ENCODE measurements around the gene FRAS1.

The FRAS1 gene

DNA sequence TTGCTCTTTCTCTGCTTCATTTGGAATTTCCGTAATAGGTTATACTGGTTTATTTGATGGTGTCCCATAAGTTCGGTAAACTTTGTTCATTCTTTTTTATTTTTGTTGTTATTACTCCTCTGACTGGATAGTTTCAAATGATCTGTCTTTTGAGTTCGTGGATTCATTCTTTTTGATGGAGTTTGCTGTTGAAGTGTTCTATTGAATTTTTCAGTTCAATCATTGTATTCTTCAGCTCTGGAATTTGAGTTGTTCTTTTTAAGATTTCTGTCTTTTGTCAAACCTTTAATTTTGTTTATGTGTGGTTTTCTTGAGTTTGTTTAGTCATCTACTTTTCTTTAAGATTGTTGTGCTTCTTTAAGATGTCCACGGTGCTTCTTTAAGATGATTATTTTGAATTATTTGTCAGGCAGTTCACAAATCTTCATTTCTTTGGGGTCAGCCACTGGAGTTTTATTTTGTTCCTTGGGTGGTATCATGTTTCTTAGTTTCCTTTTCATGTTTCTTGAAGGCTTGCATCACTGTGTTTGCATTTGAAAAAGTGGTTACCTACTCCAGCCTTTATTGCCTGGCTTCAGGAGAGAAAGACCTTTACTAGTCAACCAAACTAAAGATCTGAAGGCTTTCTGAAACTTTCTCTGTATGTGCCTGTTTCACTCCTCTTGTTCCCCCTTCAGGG, 339.6 kb downstream of the FRAS1 start:
- Histone ChIP-seq H2AFZ (ENCODE audit: low read depth, low read length) (no peak overlapping the region), H3K4me3 (ENCODE audit: low read length) (no peak overlapping the region), H3K27me3 (ENCODE audit: insufficient read depth, low read length) (no peaks in the 10 kb centered on the region), H3K4me1 (ENCODE audit: insufficient read depth, low read length) (no peaks in the 10 kb centered on the region), H3K36me3 (ENCODE audit: insufficient read depth, low read length) (no peaks in the 10 kb centered on the region), H3K9me3 (ENCODE audit: low read length) (no peaks in the 10 kb centered on the region)

DNA sequence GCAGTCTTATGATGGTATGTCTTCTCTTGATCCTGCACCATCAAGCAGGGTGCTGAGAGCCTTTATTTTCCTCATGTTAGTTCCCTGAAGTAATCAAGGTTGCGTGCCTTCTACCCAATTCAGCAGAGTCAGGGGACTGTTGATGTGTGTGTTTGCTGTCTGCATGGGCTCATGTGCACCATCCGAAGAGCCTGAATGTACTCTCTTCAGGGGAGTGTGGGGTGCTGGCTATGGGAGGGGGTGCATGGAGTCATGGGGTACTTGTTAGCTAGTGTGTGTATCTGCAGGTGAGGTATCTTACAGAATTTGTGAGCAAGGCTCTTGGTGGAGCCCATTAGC, 340.1 kb downstream of the FRAS1 start:
- no peaks in the 10 kb centered on the region for H3K36me3 ChIP-seq (ENCODE audit: insufficient read depth, low read length)
- H2AFZ ChIP-seq (ENCODE audit: low read depth, low read length) = no peak overlapping the region
- H3K9me3 ChIP-seq (ENCODE audit: low read length) = no peaks in the 10 kb centered on the region
- no peaks in the 10 kb centered on the region for H3K27me3 ChIP-seq (ENCODE audit: insufficient read depth, low read length)
- no peaks in the 10 kb centered on the region for H3K4me1 ChIP-seq (ENCODE audit: insufficient read depth, low read length)
- no peak overlapping the region for H3K4me3 ChIP-seq (ENCODE audit: low read length)

GRCh38 chr4:78409612-78410202, 352.6 kb downstream of the FRAS1 start:
- H3K36me3 ChIP-seq (ENCODE audit: insufficient read depth, low read length) = peaks cover 2% of the 10 kb centered on the region
- H3K4me1 ChIP-seq (ENCODE audit: insufficient read depth, low read length) = no peaks in the 10 kb centered on the region
- H3K9me3 ChIP-seq (ENCODE audit: low read length) = no peaks in the 10 kb centered on the region
- H3K4me3 ChIP-seq (ENCODE audit: low read length) = no peak overlapping the region
- H3K27me3 ChIP-seq (ENCODE audit: insufficient read depth, low read length) = no peaks in the 10 kb centered on the region
- no peak overlapping the region for H2AFZ ChIP-seq (ENCODE audit: low read depth, low read length)

GRCh38 chr4:78410225-78410624, 353.1 kb downstream of the FRAS1 start:
- no peak overlapping the region for H2AFZ ChIP-seq (ENCODE audit: low read depth, low read length)
- H3K27me3 ChIP-seq (ENCODE audit: insufficient read depth, low read length) = no peaks in the 10 kb centered on the region
- H3K36me3 ChIP-seq (ENCODE audit: insufficient read depth, low read length) = peaks cover 2% of the 10 kb centered on the region
- H3K4me3 ChIP-seq (ENCODE audit: low read length) = no peak overlapping the region
- H3K4me1 ChIP-seq (ENCODE audit: insufficient read depth, low read length) = no peaks in the 10 kb centered on the region
- H3K9me3 ChIP-seq (ENCODE audit: low read length) = no peaks in the 10 kb centered on the region

- no peaks in the 10 kb centered on the region for H3K4me1 ChIP-seq (ENCODE audit: insufficient read depth, low read length)
- no peaks in the 10 kb centered on the region for H3K27me3 ChIP-seq (ENCODE audit: insufficient read depth, low read length)
- no peak overlapping the region for H3K4me3 ChIP-seq (ENCODE audit: low read length)
- no peaks in the 10 kb centered on the region for H3K9me3 ChIP-seq (ENCODE audit: low read length)
- no peak overlapping the region for H2AFZ ChIP-seq (ENCODE audit: low read depth, low read length)
- peaks cover 2% of the 10 kb centered on the region for H3K36me3 ChIP-seq (ENCODE audit: insufficient read depth, low read length)
Measured at GRCh38 chr4:78410676-78411075, 353.6 kb downstream of the FRAS1 start.

- Histone ChIP-seq H3K27me3 (ENCODE audit: insufficient read depth, low read length) (no peaks in the 10 kb centered on the region), H3K36me3 (ENCODE audit: insufficient read depth, low read length) (peaks cover 2% of the 10 kb centered on the region), H3K9me3 (ENCODE audit: low read length) (no peaks in the 10 kb centered on the region), H2AFZ (ENCODE audit: low read depth, low read length) (no peak overlapping the region), H3K4me1 (ENCODE audit: insufficient read depth, low read length) (peaks cover 15% of the 10 kb centered on the region), H3K4me3 (ENCODE audit: low read length) (no peak overlapping the region)
Measured at GRCh38 chr4:78414116-78414515, 357.0 kb downstream of the FRAS1 start.

DNA sequence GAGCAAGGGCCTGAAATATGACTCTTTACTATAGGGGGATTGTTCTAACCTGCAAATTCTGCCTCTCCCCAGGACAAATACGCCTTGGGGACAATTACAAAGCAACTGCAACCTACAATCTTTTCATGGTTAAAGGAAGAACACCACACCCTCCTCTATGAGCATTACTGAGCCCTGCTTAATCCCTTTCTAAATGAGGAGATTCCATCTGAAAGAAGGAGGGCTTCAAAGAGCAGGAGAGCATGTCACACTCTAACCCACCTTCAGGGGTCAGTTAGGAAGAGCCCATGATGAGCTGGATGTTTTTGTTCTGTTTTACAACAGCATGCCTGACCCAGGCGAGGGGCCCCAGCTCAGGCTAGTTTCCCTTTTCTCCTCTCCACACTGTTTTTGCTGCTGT, 360.5 kb downstream of the FRAS1 start:
- peaks cover 2% of the 10 kb centered on the region for H3K36me3 ChIP-seq (ENCODE audit: insufficient read depth, low read length)
- H2AFZ ChIP-seq (ENCODE audit: low read depth, low read length) = no peak overlapping the region
- H3K4me1 ChIP-seq (ENCODE audit: insufficient read depth, low read length) = peaks cover 15% of the 10 kb centered on the region

DNA sequence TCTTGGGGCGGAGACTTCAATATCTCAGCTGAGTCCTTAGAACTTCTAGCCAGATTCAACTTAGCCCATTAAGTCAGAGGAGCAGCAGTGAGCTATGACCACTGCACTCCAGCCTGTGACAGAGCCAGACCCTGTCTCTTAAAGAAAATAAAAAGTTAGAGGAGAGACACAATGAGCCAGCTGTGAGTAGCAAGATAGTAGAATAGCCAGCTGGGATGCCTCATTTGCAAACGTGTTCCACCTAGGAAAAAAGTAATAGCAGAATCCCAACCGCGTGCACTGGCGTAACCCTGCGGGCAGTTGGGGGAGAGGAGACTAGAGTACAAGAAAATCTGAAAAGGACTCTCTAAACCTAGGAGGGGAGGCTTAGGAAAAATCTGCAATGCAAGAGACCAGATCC, 361.3 kb downstream of the FRAS1 start:
- H3K27me3 ChIP-seq (ENCODE audit: insufficient read depth, low read length) = no peaks in the 10 kb centered on the region
- no peaks in the 10 kb centered on the region for H3K9me3 ChIP-seq (ENCODE audit: low read length)
- peaks cover 15% of the 10 kb centered on the region for H3K4me1 ChIP-seq (ENCODE audit: insufficient read depth, low read length)
- H2AFZ ChIP-seq (ENCODE audit: low read depth, low read length) = no peak overlapping the region
- H3K4me3 ChIP-seq (ENCODE audit: low read length) = no peak overlapping the region
- H3K36me3 ChIP-seq (ENCODE audit: insufficient read depth, low read length) = no peaks in the 10 kb centered on the region

More for the DNA sequence above, 360.5 kb downstream of the FRAS1 start:
- no peak overlapping the region for H3K4me3 ChIP-seq (ENCODE audit: low read length)
- no peaks in the 10 kb centered on the region for H3K9me3 ChIP-seq (ENCODE audit: low read length)
- H3K27me3 ChIP-seq (ENCODE audit: insufficient read depth, low read length) = no peaks in the 10 kb centered on the region

- Histone ChIP-seq H3K4me3 (ENCODE audit: low read length) (no peak overlapping the region), H2AFZ (ENCODE audit: low read depth, low read length) (no peak overlapping the region), H3K4me1 (ENCODE audit: insufficient read depth, low read length) (no peaks in the 10 kb centered on the region), H3K9me3 (ENCODE audit: low read length) (no peaks in the 10 kb centered on the region), H3K27me3 (ENCODE audit: insufficient read depth, low read length) (no peaks in the 10 kb centered on the region), H3K36me3 (ENCODE audit: insufficient read depth, low read length) (no peaks in the 10 kb centered on the region)
Measured at GRCh38 chr4:78423790-78424189, 366.7 kb downstream of the FRAS1 start.

DNA sequence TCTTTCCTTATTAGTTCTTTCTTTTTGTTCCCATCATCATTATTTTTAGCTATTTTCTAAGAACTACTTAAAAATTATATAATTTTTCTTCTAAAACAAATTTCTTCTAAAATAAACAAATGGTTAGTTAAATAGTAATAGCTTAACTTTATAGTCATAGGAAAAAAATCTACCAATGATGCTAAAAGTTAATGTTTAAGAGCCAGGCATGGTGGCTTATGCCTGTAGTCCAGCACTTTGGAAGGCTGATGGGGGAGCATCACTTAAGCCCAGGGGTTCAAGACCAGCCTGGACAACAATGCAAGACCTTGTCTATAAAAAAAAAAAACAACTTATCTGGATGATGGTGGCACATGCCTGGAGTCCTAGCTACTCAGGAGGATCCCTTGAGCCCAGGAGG, 367.3 kb downstream of the FRAS1 start:
- H3K9me3 ChIP-seq (ENCODE audit: low read length) = no peaks in the 10 kb centered on the region
- H3K4me1 ChIP-seq (ENCODE audit: insufficient read depth, low read length) = no peaks in the 10 kb centered on the region
- H3K36me3 ChIP-seq (ENCODE audit: insufficient read depth, low read length) = no peaks in the 10 kb centered on the region
- H3K27me3 ChIP-seq (ENCODE audit: insufficient read depth, low read length) = no peaks in the 10 kb centered on the region
- no peak overlapping the region for H3K4me3 ChIP-seq (ENCODE audit: low read length)
- no peak overlapping the region for H2AFZ ChIP-seq (ENCODE audit: low read depth, low read length)

GRCh38 chr4:78426972-78427371, 369.8 kb downstream of the FRAS1 start:
- Histone ChIP-seq H3K27me3 (ENCODE audit: insufficient read depth, low read length) (no peaks in the 10 kb centered on the region), H2AFZ (ENCODE audit: low read depth, low read length) (no peak overlapping the region), H3K36me3 (ENCODE audit: insufficient read depth, low read length) (no peaks in the 10 kb centered on the region)

DNA sequence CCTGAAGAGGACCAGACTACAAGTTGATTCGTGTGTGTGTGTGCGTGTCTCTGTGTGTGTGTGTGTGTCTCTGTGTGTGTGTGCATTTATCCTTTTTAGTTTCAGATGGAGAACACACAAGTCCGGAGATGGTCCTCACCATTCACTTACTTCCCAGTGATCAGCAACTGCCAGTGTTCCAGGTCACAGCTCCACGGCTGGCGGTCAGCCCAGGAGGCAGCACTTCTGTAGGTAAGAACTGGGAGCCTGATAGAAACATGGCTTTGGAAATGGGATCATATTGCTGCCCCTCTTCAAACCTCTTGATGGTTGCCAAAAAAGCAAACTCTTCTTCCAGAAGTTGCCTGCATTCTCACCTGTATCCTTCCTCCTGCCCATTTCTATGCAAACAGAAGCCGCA, 371.9 kb downstream of the FRAS1 start:
- Histone ChIP-seq H3K4me1 (ENCODE audit: insufficient read depth, low read length) (no peaks in the 10 kb centered on the region), H3K36me3 (ENCODE audit: insufficient read depth, low read length) (no peaks in the 10 kb centered on the region), H3K4me3 (ENCODE audit: low read length) (no peak overlapping the region), H3K9me3 (ENCODE audit: low read length) (no peaks in the 10 kb centered on the region), H3K27me3 (ENCODE audit: insufficient read depth, low read length) (no peaks in the 10 kb centered on the region), H2AFZ (ENCODE audit: low read depth, low read length) (no peak overlapping the region)

More at GRCh38 chr4:78426972-78427371, 369.8 kb downstream of the FRAS1 start:
- Histone ChIP-seq H3K4me3 (ENCODE audit: low read length) (no peak overlapping the region), H3K4me1 (ENCODE audit: insufficient read depth, low read length) (no peaks in the 10 kb centered on the region), H3K9me3 (ENCODE audit: low read length) (no peaks in the 10 kb centered on the region)

DNA sequence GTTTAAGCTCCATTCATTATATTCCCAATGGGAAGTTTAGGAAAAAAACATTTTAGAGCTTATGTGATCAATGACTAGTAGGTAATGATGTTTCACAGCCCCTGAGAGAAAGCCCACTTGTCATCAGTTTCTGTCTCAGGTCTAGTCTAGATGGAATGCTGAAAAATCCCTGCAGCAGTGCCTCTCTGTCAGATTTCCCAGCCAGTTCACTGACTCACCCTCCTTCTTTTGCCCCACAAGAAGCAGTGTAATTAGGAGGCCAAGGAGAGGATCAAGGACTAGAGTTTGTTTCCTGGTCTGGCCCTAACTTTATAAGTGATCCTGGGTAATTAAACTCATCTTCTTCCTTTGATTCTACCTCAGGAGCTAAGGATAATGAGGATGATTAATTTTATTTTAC, 375.8 kb downstream of the FRAS1 start:
- Histone ChIP-seq H3K4me3 (ENCODE audit: low read length) (no peak overlapping the region), H2AFZ (ENCODE audit: low read depth, low read length) (no peak overlapping the region), H3K27me3 (ENCODE audit: insufficient read depth, low read length) (no peaks in the 10 kb centered on the region), H3K36me3 (ENCODE audit: insufficient read depth, low read length) (no peaks in the 10 kb centered on the region), H3K4me1 (ENCODE audit: insufficient read depth, low read length) (no peaks in the 10 kb centered on the region), H3K9me3 (ENCODE audit: low read length) (no peaks in the 10 kb centered on the region)

GRCh38 chr4:78437608-78438088, 380.5 kb downstream of the FRAS1 start:
- Histone ChIP-seq H3K4me1 (ENCODE audit: insufficient read depth, low read length) (peaks cover 3% of the 10 kb centered on the region), H3K36me3 (ENCODE audit: insufficient read depth, low read length) (no peaks in the 10 kb centered on the region), H3K27me3 (ENCODE audit: insufficient read depth, low read length) (no peaks in the 10 kb centered on the region), H3K9me3 (ENCODE audit: low read length) (no peaks in the 10 kb centered on the region), H3K4me3 (ENCODE audit: low read length) (no peak overlapping the region), H2AFZ (ENCODE audit: low read depth, low read length) (no peak overlapping the region)

Data from neuron (in vitro differentiated cells).